Duodenal mucosa (tissue), 2 donors: ENCODE data around the gene TMEM214.

ENCODE experiments used
- H3K27ac ChIP-seq: one replicate; pipeline ENCODE4 v1.7.0; 2013; ENCODE audit warnings: low read depth, low read length
- H3K27me3 ChIP-seq, 2 donors: one replicate each; pipeline ENCODE4 v1.7.0; 2013; ENCODE audit warnings: low read length in 2 of 2, control low read depth in 1 of 2; ENCODE audit not compliant: insufficient read depth in 2 of 2, control insufficient read depth in 1 of 2
- H3K36me3 ChIP-seq, 2 donors: one replicate each; pipeline ENCODE4 v1.7.0; 2013; ENCODE audit warnings: low read length in 2 of 2, control low read depth in 1 of 2; ENCODE audit not compliant: insufficient read depth in 2 of 2, control insufficient read depth in 1 of 2
- H3K4me1 ChIP-seq, 2 donors: one replicate each; pipeline ENCODE4 v1.7.0; 2013; ENCODE audit warnings: low read length in 2 of 2, control low read depth in 1 of 2; ENCODE audit not compliant: insufficient read depth in 2 of 2, control insufficient read depth in 1 of 2
- H3K4me3 ChIP-seq, 2 donors: one replicate each; pipeline ENCODE4 v1.7.0; 2013; ENCODE audit warnings: low read length in 2 of 2, low read depth in 1 of 2
- H3K9ac ChIP-seq, 2 donors: one replicate each; pipeline ENCODE4 v1.7.0; 2013; ENCODE audit warnings: low read length in 2 of 2, low read depth in 1 of 2
- H3K9me3 ChIP-seq, 2 donors: one replicate each; pipeline ENCODE4 v1.7.0; 2013; ENCODE audit warnings: low read length in 2 of 2, control low read depth in 1 of 2; ENCODE audit not compliant: control insufficient read depth in 1 of 2

The TMEM214 gene

GRCh38 chr2:27060323-27060722, 27.6 kb downstream of the TMEM214 start:
- Histone ChIP-seq H3K36me3 (peaks cover 23 to 34% of the 10 kb centered on the region in 2 donors), H3K9ac (no peak overlapping the region), H3K27ac (no peak overlapping the region), H3K27me3 (no peaks in the 10 kb centered on the region), H3K4me3 (no peak overlapping the region), H3K4me1 (peaks cover 3 to 5% of the 10 kb centered on the region in 2 donors), H3K9me3 (no peaks in the 10 kb centered on the region)

GRCh38 chr2:27065128-27065527, 32.4 kb downstream of the TMEM214 start:
- Histone ChIP-seq H3K27ac (no peak overlapping the region), H3K4me3 (no peak overlapping the region), H3K4me1 (peaks cover 16 to 20% of the 10 kb centered on the region in 2 donors), H3K36me3 (peaks cover 19 to 37% of the 10 kb centered on the region in 2 donors), H3K9me3 (no peaks in the 10 kb centered on the region), H3K9ac (no peak overlapping the region), H3K27me3 (no peaks in the 10 kb centered on the region)

- no peak overlapping the region for H3K27ac ChIP-seq
- H3K9me3 ChIP-seq, result no peaks in the 10 kb centered on the region
- no peak overlapping the region for H3K4me3 ChIP-seq
- H3K9ac ChIP-seq, result no peak overlapping the region
- peaks cover 19 to 34% of the 10 kb centered on the region in 2 donors for H3K36me3 ChIP-seq
- peaks cover 32 to 33% of the 10 kb centered on the region in 2 donors for H3K4me1 ChIP-seq
- no peaks in the 10 kb centered on the region for H3K27me3 ChIP-seq
Measured at GRCh38 chr2:27067385-27067784, 34.6 kb downstream of the TMEM214 start.

- Histone ChIP-seq H3K4me1 (peaks cover 30 to 42% of the 10 kb centered on the region in 2 donors), H3K27ac (no peak overlapping the region), H3K9me3 (no peaks in the 10 kb centered on the region), H3K36me3 (peaks cover 19 to 32% of the 10 kb centered on the region in 2 donors), H3K9ac (peak overlapping the region; percentile 5 to 94), H3K4me3 (no peak overlapping the region), H3K27me3 (no peaks in the 10 kb centered on the region)
Measured at GRCh38 chr2:27069436-27069835, 36.7 kb downstream of the TMEM214 start.

GRCh38 chr2:27069961-27070618, 37.3 kb downstream of the TMEM214 start:
- no peaks in the 10 kb centered on the region for H3K9me3 ChIP-seq
- H3K4me1 ChIP-seq, result peaks cover 36 to 48% of the 10 kb centered on the region in 2 donors
- H3K27ac ChIP-seq, result no peak overlapping the region
- no peaks in the 10 kb centered on the region for H3K27me3 ChIP-seq
- peak overlapping the region; percentile 96 to 98 for H3K4me3 ChIP-seq
- H3K36me3 ChIP-seq, result peaks cover 18 to 30% of the 10 kb centered on the region in 2 donors
- peak overlapping the region; percentile 94 to 97 for H3K9ac ChIP-seq

GRCh38 chr2:27070653-27071276, 38.0 kb downstream of the TMEM214 start:
- Histone ChIP-seq H3K9ac (peak overlapping the region; percentile 94 to 97), H3K27ac (peak overlapping the region; percentile 88), H3K4me3 (peak overlapping the region; percentile 96 to 98), H3K4me1 (peaks cover 39 to 49% of the 10 kb centered on the region in 2 donors), H3K27me3 (no peaks in the 10 kb centered on the region), H3K9me3 (no peaks in the 10 kb centered on the region), H3K36me3 (peaks cover 12 to 25% of the 10 kb centered on the region in 2 donors)

- Histone ChIP-seq H3K9me3 (no peaks in the 10 kb centered on the region), H3K36me3 (peaks cover 11 to 25% of the 10 kb centered on the region in 2 donors), H3K4me3 (peak within 1 kb of the TSS; percentile 96 to 98), H3K27me3 (no peaks in the 10 kb centered on the region), H3K27ac (peak within 1 kb of the TSS; percentile 89), H3K4me1 (peaks cover 39 to 49% of the 10 kb centered on the region in 2 donors), H3K9ac (peak within 1 kb of the TSS; percentile 94 to 97)
Measured at GRCh38 chr2:27071277-27071989, 38.7 kb downstream of the TMEM214 start, which contains the start of gene OST4. Gene OST4 (minus strand): TSS chr2:27071654.

GRCh38 chr2:27071990-27072830, 39.4 kb downstream of the TMEM214 start:
- peaks cover 11 to 25% of the 10 kb centered on the region in 2 donors for H3K36me3 ChIP-seq
- no peaks in the 10 kb centered on the region for H3K27me3 ChIP-seq
- peak overlapping the region; percentile 89 for H3K27ac ChIP-seq
- peaks cover 42 to 52% of the 10 kb centered on the region in 2 donors for H3K4me1 ChIP-seq
- H3K9me3 ChIP-seq, result no peaks in the 10 kb centered on the region
- peak overlapping the region; percentile 73 to 96 for H3K4me3 ChIP-seq
- peak overlapping the region; percentile 58 to 63 for H3K9ac ChIP-seq

GRCh38 chr2:27072920-27073319, 40.2 kb downstream of the TMEM214 start:
- Histone ChIP-seq H3K4me3 (no peak overlapping the region), H3K9ac (peak overlapping the region in 1 of 2 donors; percentile 38), H3K4me1 (peaks cover 42 to 56% of the 10 kb centered on the region in 2 donors)

More at GRCh38 chr2:27072920-27073319, 40.2 kb downstream of the TMEM214 start:
- no peaks in the 10 kb centered on the region for H3K27me3 ChIP-seq
- H3K9me3 ChIP-seq, result no peaks in the 10 kb centered on the region
- peak overlapping the region; percentile 89 for H3K27ac ChIP-seq
- H3K36me3 ChIP-seq, result peaks cover 11 to 20% of the 10 kb centered on the region in 2 donors
